Activated effector memory CD4-positive, alpha-beta T cell treated with anti-CD3 and anti-CD28 coated beads, Interleukin-2, amount 50 U/mL, for 16 hours (primary cell): ENCODE measurements around the gene TNS1.

Experiments
- DNase-seq: peaks from one replicate; pipeline ENCODE4 v3.0.0-alpha.2; 2020

TNS1 gene

GRCh38 chr2:217753460-217754200 lies 249.2 kb downstream of the TNS1 start:
- no peak for DNase-seq

- no peak for DNase-seq
Measured at GRCh38 chr2:217752714-217753459, 249.9 kb downstream of the TNS1 start.

DNA sequence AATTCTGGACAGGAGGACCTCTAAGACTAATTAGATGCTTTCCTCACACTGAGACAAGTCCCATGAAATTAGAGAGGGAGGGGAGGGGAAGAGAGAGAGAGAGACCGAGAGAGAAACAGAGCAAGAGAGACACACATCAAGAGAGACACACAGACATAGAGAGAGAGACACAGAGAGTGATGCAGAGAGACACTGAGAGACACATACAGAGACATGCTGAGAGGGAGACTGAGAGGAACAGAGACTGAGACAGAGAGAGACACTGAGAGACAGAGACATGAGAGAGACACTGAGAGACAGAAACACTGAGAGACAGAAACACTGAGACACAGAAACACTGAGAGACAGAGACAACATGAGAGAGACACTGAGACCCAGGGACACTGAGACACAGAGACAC lies 250.8 kb downstream of the TNS1 start:
- no peak for DNase-seq

DNA sequence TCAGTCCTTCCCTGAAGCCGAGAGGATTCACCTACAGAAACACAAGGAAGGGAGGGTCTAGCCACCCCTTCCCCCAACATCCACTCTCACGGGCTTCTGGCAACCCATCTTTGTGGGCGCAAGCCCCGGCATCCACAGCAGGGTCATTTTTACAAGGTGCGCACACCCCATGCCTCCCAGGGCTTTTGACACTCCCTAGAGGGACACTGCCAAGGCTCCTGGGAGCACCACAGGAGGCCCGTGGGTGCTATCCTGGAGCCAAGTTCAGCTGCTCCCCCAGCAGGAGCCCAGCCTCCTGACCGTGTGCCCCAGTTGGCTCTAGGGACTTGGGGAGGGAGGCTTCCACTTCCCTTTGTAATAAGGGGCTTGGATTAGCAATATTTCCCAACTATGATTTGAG lies 251.6 kb downstream of the TNS1 start:
- DNase-seq: no peak
